ENCODE measurements around the gene GFOD1.
"Not testable (repeated sequence)": the region's sequence is repeated elsewhere in the genome, so short reads cannot be mapped to it uniquely, and the experiment has no call there.

The GFOD1 gene

GRCh38 chr6:13390658-13391057 is 96.7 kb downstream of the GFOD1 start:
- no peak overlapping the region for H3K27ac ChIP-seq (ENCODE audit: low read depth, low read length)
- no peak overlapping the region for H3K4me3 ChIP-seq (ENCODE audit: low read length)
- no peaks in the 10 kb centered on the region for H3K36me3 ChIP-seq (ENCODE audit: control insufficient read depth, insufficient read depth, low read length)

GRCh38 chr6:13389237-13389636 is 98.2 kb downstream of the GFOD1 start:
- not testable (repeated sequence) for H3K9ac ChIP-seq (ENCODE audit: low read length); H3K27me3 ChIP-seq (ENCODE audit: control insufficient read depth, insufficient read depth, low read length); H3K4me3 ChIP-seq (ENCODE audit: low read length); H3K36me3 ChIP-seq (ENCODE audit: control insufficient read depth, insufficient read depth, low read length); H3K4me1 ChIP-seq (ENCODE audit: control insufficient read depth, insufficient read depth, low read length); H3K27ac ChIP-seq (ENCODE audit: low read depth, low read length)

More at GRCh38 chr6:13390658-13391057, 96.7 kb downstream of the GFOD1 start:
- Histone ChIP-seq H3K9ac (ENCODE audit: low read length) (no peak overlapping the region), H3K4me1 (ENCODE audit: control insufficient read depth, insufficient read depth, low read length) (peaks cover under 1% of the 10 kb centered on the region), H3K27me3 (ENCODE audit: control insufficient read depth, insufficient read depth, low read length) (no peaks in the 10 kb centered on the region)

DNA sequence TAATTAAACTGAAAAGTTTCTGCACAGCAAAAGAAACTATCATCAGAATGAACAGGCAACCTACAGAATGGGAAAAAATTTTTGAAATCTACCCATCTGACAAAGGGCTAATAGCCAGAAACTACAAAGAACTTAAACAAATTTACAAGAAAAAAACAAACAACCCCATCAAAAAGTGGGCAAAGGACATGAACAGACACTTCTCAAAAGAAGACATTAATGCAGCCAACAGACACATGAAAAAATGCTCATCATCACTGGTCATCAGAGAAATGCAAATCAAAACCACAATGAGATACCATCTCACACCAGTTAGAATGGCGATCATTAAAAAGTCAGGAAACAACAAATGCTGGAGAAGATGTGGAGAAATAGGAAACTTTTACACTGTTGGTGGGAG is 98.6 kb downstream of the GFOD1 start:
- not testable (repeated sequence) for H3K4me1 ChIP-seq (ENCODE audit: control insufficient read depth, insufficient read depth, low read length); H3K9ac ChIP-seq (ENCODE audit: low read length); H3K4me3 ChIP-seq (ENCODE audit: low read length); H3K27me3 ChIP-seq (ENCODE audit: control insufficient read depth, insufficient read depth, low read length); H3K36me3 ChIP-seq (ENCODE audit: control insufficient read depth, insufficient read depth, low read length); H3K27ac ChIP-seq (ENCODE audit: low read depth, low read length)

- Histone ChIP-seq H3K36me3 (ENCODE audit: control insufficient read depth, insufficient read depth, low read length) (no peaks in the 10 kb centered on the region), H3K27ac (ENCODE audit: low read depth, low read length) (no peak overlapping the region), H3K4me3 (ENCODE audit: low read length) (no peak overlapping the region), H3K9ac (ENCODE audit: low read length) (no peak overlapping the region), H3K4me1 (ENCODE audit: control insufficient read depth, insufficient read depth, low read length) (peaks cover 4% of the 10 kb centered on the region), H3K27me3 (ENCODE audit: control insufficient read depth, insufficient read depth, low read length) (no peaks in the 10 kb centered on the region)
These were observed 102.4 kb downstream of the GFOD1 start for GRCh38 chr6:13384966-13385365.

- Histone ChIP-seq H3K4me1 (ENCODE audit: control insufficient read depth, insufficient read depth, low read length) (peaks cover 4% of the 10 kb centered on the region), H3K9ac (ENCODE audit: low read length) (no peak overlapping the region), H3K36me3 (ENCODE audit: control insufficient read depth, insufficient read depth, low read length) (no peaks in the 10 kb centered on the region), H3K27me3 (ENCODE audit: control insufficient read depth, insufficient read depth, low read length) (no peaks in the 10 kb centered on the region), H3K4me3 (ENCODE audit: low read length) (no peak overlapping the region), H3K27ac (ENCODE audit: low read depth, low read length) (no peak overlapping the region)
These were observed 102.9 kb downstream of the GFOD1 start for GRCh38 chr6:13384506-13384905.

DNA sequence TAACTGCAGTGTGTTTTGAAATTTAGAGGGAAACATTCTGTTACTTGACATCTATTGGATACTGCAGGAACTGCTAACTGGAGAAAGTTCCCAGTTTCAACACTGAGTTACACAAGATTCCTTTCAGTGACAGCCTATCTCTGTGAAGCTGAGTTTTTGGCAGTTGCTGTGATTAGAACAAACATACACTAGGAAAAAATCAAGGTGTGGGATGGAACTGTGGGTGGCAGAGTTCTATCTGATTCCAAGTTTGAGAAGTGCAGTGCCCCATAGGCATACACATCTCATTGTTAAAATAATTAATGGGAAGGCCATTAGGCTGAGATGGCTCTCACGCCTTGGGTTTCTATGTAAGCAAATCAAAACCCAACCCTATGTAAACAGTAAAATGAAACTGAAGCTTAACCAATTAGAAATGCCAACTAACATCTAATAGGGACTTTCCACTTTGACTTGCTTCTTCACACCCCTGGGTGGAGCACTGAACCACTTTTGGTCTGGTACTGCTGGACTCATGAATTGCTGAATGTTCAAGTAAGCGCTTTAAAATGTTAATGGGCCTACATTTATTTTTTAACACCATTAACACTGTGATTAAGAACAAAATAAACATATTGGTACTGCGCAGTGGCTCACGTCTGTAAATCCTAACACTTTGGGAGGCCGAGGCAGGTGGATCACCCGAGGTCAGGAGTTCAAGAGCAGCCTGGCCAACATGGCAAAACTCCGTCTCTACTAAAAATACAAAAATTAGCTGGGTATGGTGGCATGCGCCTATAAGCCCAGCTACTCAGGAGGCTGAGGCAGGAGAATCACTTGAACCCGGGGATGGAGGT is 103.9 kb downstream of the GFOD1 start:
- Histone ChIP-seq H3K36me3 (ENCODE audit: control insufficient read depth, insufficient read depth, low read length) (no peaks in the 10 kb centered on the region), H3K4me3 (ENCODE audit: low read length) (no peak overlapping the region), H3K9ac (ENCODE audit: low read length) (no peak overlapping the region), H3K27me3 (ENCODE audit: control insufficient read depth, insufficient read depth, low read length) (no peaks in the 10 kb centered on the region), H3K4me1 (ENCODE audit: control insufficient read depth, insufficient read depth, low read length) (peaks cover 4% of the 10 kb centered on the region), H3K27ac (ENCODE audit: low read depth, low read length) (no peak overlapping the region)

DNA sequence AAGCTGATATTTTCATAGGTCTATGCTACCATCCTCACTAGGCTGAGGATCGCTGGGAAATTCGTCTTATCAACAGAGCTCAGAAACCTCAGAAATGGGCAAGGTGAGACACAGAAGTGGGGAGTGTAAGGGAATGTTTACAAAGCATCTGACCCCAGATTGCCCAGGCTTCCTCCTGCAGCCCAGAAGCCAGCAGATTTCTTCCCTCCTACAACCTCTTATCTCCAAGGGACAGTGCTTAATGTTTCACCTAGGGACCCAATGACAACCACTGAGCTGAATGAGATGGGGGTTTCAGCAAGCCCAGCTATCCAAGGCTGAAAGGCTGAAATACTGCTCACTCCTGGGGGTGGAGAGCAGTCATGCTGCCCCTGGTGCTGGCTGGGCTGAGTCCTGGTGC is 106.6 kb downstream of the GFOD1 start:
- H3K27ac ChIP-seq (ENCODE audit: low read depth, low read length), result no peak overlapping the region
- no peak overlapping the region for H3K4me3 ChIP-seq (ENCODE audit: low read length)
- H3K27me3 ChIP-seq (ENCODE audit: control insufficient read depth, insufficient read depth, low read length), result no peaks in the 10 kb centered on the region
- H3K36me3 ChIP-seq (ENCODE audit: control insufficient read depth, insufficient read depth, low read length), result no peaks in the 10 kb centered on the region
- peaks cover 4% of the 10 kb centered on the region for H3K4me1 ChIP-seq (ENCODE audit: control insufficient read depth, insufficient read depth, low read length)
- no peak overlapping the region for H3K9ac ChIP-seq (ENCODE audit: low read length)

GRCh38 chr6:13378669-13379590 is 108.5 kb downstream of the GFOD1 start:
- Histone ChIP-seq H3K4me3 (ENCODE audit: low read length) (peak overlapping the region; percentile 16), H3K27me3 (ENCODE audit: control insufficient read depth, insufficient read depth, low read length) (no peaks in the 10 kb centered on the region), H3K4me1 (ENCODE audit: control insufficient read depth, insufficient read depth, low read length) (peaks cover 4% of the 10 kb centered on the region), H3K27ac (ENCODE audit: low read depth, low read length) (no peak overlapping the region), H3K36me3 (ENCODE audit: control insufficient read depth, insufficient read depth, low read length) (no peaks in the 10 kb centered on the region), H3K9ac (ENCODE audit: low read length) (no peak overlapping the region)

- Histone ChIP-seq H3K4me1 (ENCODE audit: control insufficient read depth, insufficient read depth, low read length) (no peaks in the 10 kb centered on the region), H3K36me3 (ENCODE audit: control insufficient read depth, insufficient read depth, low read length) (no peaks in the 10 kb centered on the region), H3K27ac (ENCODE audit: low read depth, low read length) (no peak overlapping the region), H3K9ac (ENCODE audit: low read length) (no peak overlapping the region), H3K4me3 (ENCODE audit: low read length) (no peak overlapping the region), H3K27me3 (ENCODE audit: control insufficient read depth, insufficient read depth, low read length) (no peaks in the 10 kb centered on the region)
These were observed 110.2 kb downstream of the GFOD1 start for GRCh38 chr6:13377054-13377758.

GRCh38 chr6:13375360-13375878 is 112.0 kb downstream of the GFOD1 start:
- Histone ChIP-seq H3K27me3 (ENCODE audit: control insufficient read depth, insufficient read depth, low read length) (no peaks in the 10 kb centered on the region), H3K9ac (ENCODE audit: low read length) (no peak overlapping the region), H3K4me1 (ENCODE audit: control insufficient read depth, insufficient read depth, low read length) (no peaks in the 10 kb centered on the region), H3K4me3 (ENCODE audit: low read length) (no peak overlapping the region), H3K36me3 (ENCODE audit: control insufficient read depth, insufficient read depth, low read length) (no peaks in the 10 kb centered on the region), H3K27ac (ENCODE audit: low read depth, low read length) (no peak overlapping the region)

DNA sequence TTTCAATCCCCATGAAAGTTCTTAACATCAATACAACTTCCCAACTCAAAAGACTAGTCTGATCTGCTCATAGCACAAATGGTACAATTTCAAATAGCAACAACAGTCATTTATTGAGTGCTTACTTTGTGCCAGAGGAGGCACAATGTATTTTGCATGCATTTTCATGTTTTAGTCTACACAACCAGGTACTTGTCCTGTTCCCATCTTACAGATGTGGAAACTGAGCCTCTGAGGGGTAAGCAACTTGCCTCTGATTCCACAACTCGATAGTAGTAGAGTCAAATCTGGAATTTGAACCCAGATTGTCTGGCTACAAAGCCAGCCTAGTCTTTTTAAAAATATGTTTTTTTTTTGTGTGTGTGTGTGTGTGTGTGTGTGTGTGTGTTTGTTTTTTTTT is 113.5 kb downstream of the GFOD1 start:
- H3K27ac ChIP-seq (ENCODE audit: low read depth, low read length), result no peak overlapping the region
- no peaks in the 10 kb centered on the region for H3K27me3 ChIP-seq (ENCODE audit: control insufficient read depth, insufficient read depth, low read length)
- no peaks in the 10 kb centered on the region for H3K36me3 ChIP-seq (ENCODE audit: control insufficient read depth, insufficient read depth, low read length)

DNA sequence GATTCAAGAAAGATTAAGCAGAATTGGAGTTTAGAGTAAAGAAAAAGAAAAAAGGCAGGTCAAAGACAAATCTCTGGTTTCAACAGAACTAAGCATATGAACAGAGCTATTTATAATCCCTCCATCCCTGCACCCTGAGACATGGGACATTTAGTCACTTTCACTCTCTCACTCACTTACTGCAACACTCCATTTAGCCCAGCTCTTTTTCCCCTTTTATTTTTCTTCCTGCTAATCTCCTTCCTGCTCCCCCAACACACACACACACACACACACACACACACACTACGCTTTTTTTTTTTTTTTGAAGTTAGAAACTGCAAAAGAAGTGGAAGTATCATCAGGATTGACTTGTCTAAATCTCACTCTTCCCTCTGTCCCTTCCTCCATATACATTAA is 113.9 kb downstream of the GFOD1 start:
- Histone ChIP-seq H3K4me3 (ENCODE audit: low read length) (no peak overlapping the region), H3K36me3 (ENCODE audit: control insufficient read depth, insufficient read depth, low read length) (no peaks in the 10 kb centered on the region), H3K9ac (ENCODE audit: low read length) (no peak overlapping the region), H3K4me1 (ENCODE audit: control insufficient read depth, insufficient read depth, low read length) (no peaks in the 10 kb centered on the region), H3K27me3 (ENCODE audit: control insufficient read depth, insufficient read depth, low read length) (no peaks in the 10 kb centered on the region), H3K27ac (ENCODE audit: low read depth, low read length) (no peak overlapping the region)

More for the DNA sequence above, 113.5 kb downstream of the GFOD1 start:
- no peak overlapping the region for H3K9ac ChIP-seq (ENCODE audit: low read length)
- no peaks in the 10 kb centered on the region for H3K4me1 ChIP-seq (ENCODE audit: control insufficient read depth, insufficient read depth, low read length)
- H3K4me3 ChIP-seq (ENCODE audit: low read length), result no peak overlapping the region

Measured in rectal smooth muscle tissue (tissue), 1 donor.